Measurements from ENCODE around the gene ERVFRD-1. TPM values are rescaled to one million over a fixed set of nuclear protein-coding genes. Genes with fewer than 3 reads are reported as not detected.

Gene ERVFRD-1
- total and polyA plus RNA-seq, 2 of the 13 experiments (the other 11 are each of a cell fraction or from before 2014, with no cell fraction given), result not detected

DNA sequence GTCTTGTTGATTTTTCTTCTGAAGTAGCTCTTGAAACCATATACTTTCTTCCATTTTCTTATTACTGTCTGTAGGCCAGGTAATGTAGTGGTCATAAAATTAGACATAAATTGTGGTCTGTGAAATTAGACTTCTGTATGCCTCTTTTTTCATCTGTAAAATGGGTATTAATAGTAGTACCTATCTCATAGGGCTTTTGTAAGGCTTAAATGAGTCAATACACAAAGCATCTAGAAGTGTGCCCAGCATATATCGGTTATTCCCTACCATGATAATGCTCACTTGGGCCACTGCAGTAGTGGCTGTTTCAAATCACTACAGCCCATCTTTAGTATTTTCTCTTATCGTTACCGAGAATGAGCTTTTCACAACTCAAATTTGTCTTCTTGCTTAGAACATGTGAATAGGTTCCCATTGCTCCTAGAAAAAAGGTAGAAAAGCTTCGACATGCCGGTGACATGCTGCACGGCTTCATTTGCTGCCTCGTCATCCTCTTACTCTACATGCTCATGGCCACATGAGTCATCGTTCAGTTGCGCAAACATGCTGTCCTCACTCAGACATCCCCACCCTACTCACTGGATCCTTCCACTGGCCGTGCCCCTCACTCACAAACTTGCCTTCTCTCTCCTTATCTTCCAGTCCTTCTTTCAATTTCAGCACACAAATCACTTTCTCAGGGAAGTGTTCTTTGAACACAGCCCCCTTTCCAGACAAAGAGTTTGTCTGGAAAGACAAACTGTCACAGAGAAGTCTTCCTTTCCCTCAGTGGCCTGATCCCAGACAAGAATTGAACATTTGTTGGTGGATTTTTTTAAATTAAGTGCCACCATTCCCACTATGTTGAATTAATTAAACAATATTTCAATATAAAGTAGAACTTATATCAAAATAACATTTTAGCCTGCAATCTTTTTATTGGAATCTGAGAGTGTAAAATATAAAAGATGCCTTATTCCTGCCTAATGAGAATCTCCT is 32.2 kb upstream of the ERVFRD-1 start (continued):
- TF ChIP-seq, protein P1, sequence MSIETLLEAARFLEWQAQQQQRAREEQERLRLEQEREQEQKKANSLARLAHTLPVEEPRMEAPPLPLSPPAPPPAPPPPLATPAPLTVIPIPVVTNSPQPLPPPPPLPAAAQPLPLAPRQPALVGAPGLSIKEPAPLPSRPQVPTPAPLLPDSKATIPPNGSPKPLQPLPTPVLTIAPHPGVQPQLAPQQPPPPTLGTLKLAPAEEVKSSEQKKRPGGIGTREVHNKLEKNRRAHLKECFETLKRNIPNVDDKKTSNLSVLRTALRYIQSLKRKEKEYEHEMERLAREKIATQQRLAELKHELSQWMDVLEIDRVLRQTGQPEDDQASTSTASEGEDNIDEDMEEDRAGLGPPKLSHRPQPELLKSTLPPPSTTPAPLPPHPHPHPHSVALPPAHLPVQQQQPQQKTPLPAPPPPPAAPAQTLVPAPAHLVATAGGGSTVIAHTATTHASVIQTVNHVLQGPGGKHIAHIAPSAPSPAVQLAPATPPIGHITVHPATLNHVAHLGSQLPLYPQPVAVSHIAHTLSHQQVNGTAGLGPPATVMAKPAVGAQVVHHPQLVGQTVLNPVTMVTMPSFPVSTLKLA (IDR thresholded peaks at IDR 0.05), result peak; percentile 18; the same call in 1 of the 2 replicates
- peak; percentile 90 for TF ChIP-seq KLF6 (CRISPR knock-in tag; IDR thresholded peaks at IDR 0.05)
- TF ChIP-seq HMG20A (CRISPR knock-in tag; IDR thresholded peaks at IDR 0.05; ENCODE audit: borderline replicate concordance), result peak; percentile 62; the same call in 1 of the 2 replicates
- 0 out of 2 replicates have a peak, but pooled peaks have one; percentile 1 for TF ChIP-seq KLF12 (CRISPR knock-in tag; IDR thresholded peaks at IDR 0.05; ENCODE audit: borderline replicate concordance)
- TF ChIP-seq, protein P2, sequence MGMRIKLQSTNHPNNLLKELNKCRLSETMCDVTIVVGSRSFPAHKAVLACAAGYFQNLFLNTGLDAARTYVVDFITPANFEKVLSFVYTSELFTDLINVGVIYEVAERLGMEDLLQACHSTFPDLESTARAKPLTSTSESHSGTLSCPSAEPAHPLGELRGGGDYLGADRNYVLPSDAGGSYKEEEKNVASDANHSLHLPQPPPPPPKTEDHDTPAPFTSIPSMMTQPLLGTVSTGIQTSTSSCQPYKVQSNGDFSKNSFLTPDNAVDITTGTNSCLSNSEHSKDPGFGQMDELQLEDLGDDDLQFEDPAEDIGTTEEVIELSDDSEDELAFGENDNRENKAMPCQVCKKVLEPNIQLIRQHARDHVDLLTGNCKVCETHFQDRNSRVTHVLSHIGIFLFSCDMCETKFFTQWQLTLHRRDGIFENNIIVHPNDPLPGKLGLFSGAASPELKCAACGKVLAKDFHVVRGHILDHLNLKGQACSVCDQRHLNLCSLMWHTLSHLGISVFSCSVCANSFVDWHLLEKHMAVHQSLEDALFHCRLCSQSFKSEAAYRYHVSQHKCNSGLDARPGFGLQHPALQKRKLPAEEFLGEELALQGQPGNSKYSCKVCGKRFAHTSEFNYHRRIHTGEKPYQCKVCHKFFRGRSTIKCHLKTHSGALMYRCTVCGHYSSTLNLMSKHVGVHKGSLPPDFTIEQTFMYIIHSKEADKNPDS (CRISPR knock-in tag; IDR thresholded peaks at IDR 0.05), result 0 out of 2 replicates have a peak, but pooled peaks have one; percentile 71
- TF ChIP-seq, protein P3, sequence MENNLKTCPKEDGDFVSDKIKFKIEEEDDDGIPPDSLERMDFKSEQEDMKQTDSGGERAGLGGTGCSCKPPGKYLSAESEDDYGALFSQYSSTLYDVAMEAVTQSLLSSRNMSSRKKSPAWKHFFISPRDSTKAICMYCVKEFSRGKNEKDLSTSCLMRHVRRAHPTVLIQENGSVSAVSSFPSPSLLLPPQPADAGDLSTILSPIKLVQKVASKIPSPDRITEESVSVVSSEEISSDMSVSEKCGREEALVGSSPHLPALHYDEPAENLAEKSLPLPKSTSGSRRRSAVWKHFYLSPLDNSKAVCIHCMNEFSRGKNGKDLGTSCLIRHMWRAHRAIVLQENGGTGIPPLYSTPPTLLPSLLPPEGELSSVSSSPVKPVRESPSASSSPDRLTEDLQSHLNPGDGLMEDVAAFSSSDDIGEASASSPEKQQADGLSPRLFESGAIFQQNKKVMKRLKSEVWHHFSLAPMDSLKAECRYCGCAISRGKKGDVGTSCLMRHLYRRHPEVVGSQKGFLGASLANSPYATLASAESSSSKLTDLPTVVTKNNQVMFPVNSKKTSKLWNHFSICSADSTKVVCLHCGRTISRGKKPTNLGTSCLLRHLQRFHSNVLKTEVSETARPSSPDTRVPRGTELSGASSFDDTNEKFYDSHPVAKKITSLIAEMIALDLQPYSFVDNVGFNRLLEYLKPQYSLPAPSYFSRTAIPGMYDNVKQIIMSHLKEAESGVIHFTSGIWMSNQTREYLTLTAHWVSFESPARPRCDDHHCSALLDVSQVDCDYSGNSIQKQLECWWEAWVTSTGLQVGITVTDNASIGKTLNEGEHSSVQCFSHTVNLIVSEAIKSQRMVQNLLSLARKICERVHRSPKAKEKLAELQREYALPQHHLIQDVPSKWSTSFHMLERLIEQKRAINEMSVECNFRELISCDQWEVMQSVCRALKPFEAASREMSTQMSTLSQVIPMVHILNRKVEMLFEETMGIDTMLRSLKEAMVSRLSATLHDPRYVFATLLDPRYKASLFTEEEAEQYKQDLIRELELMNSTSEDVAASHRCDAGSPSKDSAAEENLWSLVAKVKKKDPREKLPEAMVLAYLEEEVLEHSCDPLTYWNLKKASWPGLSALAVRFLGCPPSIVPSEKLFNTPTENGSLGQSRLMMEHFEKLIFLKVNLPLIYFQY (CRISPR knock-in tag; IDR thresholded peaks at IDR 0.05; ENCODE audit: borderline replicate concordance), result peak; percentile 15; the same call in 1 of the 2 replicates
- TF ChIP-seq, protein P4, sequence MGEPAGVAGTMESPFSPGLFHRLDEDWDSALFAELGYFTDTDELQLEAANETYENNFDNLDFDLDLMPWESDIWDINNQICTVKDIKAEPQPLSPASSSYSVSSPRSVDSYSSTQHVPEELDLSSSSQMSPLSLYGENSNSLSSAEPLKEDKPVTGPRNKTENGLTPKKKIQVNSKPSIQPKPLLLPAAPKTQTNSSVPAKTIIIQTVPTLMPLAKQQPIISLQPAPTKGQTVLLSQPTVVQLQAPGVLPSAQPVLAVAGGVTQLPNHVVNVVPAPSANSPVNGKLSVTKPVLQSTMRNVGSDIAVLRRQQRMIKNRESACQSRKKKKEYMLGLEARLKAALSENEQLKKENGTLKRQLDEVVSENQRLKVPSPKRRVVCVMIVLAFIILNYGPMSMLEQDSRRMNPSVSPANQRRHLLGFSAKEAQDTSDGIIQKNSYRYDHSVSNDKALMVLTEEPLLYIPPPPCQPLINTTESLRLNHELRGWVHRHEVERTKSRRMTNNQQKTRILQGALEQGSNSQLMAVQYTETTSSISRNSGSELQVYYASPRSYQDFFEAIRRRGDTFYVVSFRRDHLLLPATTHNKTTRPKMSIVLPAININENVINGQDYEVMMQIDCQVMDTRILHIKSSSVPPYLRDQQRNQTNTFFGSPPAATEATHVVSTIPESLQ (CRISPR knock-in tag; conservative IDR thresholded peaks at IDR 0.05), result 0 out of 2 replicates have a peak, but pooled peaks have one; percentile 13
- no peak for TF ChIP-seq ZNF841 (CRISPR knock-in tag; IDR thresholded peaks at IDR 0.05; ENCODE audit: borderline replicate concordance)
- TF ChIP-seq ZNF878 (CRISPR knock-in tag; IDR thresholded peaks at IDR 0.05), result no peak; the same call in 1 of the 2 replicates

All from HepG2 (cell line).